ENCODE data around the gene GJA9.

DNA sequence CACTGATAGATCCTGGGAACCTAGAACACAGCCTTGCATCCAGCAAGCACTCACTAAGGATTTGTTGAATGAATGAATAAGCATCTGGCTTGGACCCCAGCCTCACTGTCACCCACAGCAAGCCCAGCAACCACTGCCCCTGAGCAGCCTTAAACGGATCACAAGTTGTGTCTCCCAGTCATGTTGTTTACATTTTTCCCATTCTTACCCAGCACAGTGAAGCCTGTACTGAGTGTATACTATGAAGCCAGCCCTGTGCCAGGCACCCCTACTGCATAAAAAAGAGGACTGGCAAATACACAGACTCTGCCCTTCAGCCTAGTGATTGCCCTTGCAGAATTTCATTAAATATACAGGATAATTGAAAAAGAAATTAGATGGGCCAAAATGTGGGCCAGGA lies 52.0 kb downstream of the GJA9 start:
- TF ChIP-seq, protein P1, sequence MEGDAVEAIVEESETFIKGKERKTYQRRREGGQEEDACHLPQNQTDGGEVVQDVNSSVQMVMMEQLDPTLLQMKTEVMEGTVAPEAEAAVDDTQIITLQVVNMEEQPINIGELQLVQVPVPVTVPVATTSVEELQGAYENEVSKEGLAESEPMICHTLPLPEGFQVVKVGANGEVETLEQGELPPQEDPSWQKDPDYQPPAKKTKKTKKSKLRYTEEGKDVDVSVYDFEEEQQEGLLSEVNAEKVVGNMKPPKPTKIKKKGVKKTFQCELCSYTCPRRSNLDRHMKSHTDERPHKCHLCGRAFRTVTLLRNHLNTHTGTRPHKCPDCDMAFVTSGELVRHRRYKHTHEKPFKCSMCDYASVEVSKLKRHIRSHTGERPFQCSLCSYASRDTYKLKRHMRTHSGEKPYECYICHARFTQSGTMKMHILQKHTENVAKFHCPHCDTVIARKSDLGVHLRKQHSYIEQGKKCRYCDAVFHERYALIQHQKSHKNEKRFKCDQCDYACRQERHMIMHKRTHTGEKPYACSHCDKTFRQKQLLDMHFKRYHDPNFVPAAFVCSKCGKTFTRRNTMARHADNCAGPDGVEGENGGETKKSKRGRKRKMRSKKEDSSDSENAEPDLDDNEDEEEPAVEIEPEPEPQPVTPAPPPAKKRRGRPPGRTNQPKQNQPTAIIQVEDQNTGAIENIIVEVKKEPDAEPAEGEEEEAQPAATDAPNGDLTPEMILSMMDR (conservative IDR thresholded peaks at IDR 0.05; ENCODE audit: low read depth, low read length) = no peak
- no peak for TF ChIP-seq EZH2phosphoT487 (IDR thresholded peaks at IDR 0.05; ENCODE audit: borderline replicate concordance, low read length)
